T1000 (cell line): Measurements from ENCODE around the gene SLC38A9.

ENCODE experiments used
- DNase-seq: peaks from one replicate; lab custom pipeline; 2025; ENCODE audit warnings: mixed read lengths; lab: John Stamatoyannopoulos, UW

SLC38A9 gene

GRCh38 chr5:55578771-55579170, 133.4 kb downstream of the SLC38A9 start:
- DNase-seq, result no peak

DNA sequence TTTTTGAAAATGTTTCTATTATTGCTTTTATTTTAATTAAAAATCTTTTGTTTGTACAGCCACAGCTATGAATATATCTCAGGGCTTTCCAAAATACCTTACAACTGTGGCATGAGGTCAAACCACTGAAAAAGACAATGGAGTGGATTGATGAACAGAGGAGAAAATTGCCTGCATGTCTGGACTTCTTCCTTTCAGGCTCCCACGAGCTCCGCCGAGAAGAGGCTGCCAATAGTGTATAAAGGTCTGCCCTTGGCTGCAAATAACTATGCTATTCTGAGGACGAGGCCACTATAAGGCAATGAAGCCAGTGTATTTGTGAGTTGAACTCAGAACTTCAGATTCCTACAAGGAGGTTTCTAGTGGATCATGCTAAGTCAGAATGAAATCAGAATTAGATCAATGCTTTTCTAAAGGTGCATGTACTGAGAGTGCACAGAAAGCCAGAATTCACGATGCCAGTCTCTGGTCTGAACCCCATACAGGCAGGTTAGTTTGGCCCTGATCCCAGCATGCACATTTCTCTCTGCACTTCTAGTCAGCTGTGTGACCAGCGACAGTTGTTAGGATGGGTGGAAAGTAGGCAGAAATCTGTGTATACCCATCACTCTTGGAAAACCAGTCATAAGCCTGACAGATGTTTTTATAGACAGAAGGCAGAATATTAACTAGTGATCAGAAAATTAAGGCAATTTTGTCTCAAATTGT, 134.6 kb downstream of the SLC38A9 start:
- DNase-seq, result no peak

DNA sequence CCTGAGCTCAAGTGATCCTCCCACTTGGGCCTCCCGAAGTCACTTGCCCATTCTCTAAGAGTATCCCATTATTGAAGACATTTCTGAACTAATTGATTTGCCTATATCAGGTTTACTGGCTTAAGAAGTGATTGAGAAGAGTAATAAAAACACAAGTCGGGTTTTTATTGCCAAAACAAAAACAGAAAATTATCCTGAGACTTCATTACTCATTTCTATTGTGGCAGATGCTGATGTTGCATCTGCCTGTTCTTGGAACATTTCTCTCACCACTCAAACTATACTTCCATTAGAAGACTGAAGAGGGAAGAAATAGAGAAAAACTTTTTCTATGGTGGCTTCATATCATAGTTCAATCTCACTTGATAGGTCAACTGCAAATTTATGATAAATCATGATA, 135.5 kb downstream of the SLC38A9 start:
- DNase-seq, result no peak
